ENCODE measurements around the gene TTLL10. TPM values are rescaled to one million over a fixed set of nuclear protein-coding genes. Genes with fewer than 3 reads are reported as not detected.

Gene TTLL10, protein sequence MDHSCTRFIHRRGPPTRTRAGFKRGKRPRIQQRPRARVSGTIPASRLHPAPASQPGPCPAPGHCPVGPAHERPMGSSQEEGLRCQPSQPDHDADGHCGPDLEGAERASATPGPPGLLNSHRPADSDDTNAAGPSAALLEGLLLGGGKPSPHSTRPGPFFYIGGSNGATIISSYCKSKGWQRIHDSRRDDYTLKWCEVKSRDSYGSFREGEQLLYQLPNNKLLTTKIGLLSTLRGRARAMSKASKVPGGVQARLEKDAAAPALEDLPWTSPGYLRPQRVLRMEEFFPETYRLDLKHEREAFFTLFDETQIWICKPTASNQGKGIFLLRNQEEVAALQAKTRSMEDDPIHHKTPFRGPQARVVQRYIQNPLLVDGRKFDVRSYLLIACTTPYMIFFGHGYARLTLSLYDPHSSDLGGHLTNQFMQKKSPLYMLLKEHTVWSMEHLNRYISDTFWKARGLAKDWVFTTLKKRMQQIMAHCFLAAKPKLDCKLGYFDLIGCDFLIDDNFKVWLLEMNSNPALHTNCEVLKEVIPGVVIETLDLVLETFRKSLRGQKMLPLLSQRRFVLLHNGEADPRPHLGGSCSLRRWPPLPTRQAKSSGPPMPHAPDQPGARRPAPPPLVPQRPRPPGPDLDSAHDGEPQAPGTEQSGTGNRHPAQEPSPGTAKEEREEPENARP
- total RNA-seq = 0.32 to 0.47 TPM in 2 of 3 replicates, not detected in the other

DNA sequence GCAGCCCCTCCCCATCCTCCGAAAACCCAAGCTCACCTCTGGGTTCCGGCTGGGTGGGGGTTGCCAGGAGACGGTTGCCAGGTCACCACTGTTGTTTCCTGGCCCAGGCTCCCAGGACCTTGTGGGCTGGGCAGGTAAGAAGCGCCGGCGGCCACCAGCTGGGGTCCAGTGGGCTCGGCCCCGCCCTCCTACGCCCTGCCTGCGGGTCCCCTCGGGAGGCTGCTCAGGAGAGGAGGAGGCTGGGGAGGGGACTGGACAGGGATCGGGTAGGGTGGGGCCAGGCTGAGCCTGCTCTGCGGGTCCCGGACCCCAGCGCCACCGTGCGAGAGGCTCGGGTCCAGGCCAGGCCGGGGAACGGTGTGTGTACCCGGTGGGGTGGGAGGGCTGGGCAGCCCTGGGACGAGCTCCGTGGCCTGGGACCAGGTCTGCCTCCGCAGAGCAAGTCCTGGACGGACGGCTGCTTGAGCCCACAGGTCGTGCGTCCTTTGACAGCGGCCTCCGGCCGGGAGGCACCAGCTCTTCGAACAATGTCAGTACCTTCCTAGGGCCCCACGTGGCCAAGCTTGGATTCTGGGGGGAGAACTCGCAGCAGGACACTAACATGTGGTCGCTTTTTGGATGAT lies at the start of gene TTLL10:
Gene TTLL10, plus strand, starts transcription at position 88 of the 623 bp plus-strand sequence. CDS start 5,336 bp downstream, outside the sequence.
- Mint-ChIP-seq H3K4me3 (no peak within 1 kb of the TSS), H3K4me1 (peaks cover 11% of the 10 kb centered on the region), H3K27me3 (ENCODE audit: low read depth) (peaks cover 48% of the 10 kb centered on the region), H3K9me3 (no peaks in the 10 kb centered on the region), H3K27ac (no peak within 1 kb of the TSS), H3K36me3 (no peaks in the 10 kb centered on the region)
- TF ChIP-seq, protein P1, sequence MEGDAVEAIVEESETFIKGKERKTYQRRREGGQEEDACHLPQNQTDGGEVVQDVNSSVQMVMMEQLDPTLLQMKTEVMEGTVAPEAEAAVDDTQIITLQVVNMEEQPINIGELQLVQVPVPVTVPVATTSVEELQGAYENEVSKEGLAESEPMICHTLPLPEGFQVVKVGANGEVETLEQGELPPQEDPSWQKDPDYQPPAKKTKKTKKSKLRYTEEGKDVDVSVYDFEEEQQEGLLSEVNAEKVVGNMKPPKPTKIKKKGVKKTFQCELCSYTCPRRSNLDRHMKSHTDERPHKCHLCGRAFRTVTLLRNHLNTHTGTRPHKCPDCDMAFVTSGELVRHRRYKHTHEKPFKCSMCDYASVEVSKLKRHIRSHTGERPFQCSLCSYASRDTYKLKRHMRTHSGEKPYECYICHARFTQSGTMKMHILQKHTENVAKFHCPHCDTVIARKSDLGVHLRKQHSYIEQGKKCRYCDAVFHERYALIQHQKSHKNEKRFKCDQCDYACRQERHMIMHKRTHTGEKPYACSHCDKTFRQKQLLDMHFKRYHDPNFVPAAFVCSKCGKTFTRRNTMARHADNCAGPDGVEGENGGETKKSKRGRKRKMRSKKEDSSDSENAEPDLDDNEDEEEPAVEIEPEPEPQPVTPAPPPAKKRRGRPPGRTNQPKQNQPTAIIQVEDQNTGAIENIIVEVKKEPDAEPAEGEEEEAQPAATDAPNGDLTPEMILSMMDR (IDR thresholded peaks at IDR 0.05; ENCODE audit: unreplicated experiment) = no peak
- peak in 1 of 2 experiments; percentile 24 for DNase-seq (ENCODE audit: low spot score in 2 of 2, unreplicated experiment in 2 of 2)

DNA sequence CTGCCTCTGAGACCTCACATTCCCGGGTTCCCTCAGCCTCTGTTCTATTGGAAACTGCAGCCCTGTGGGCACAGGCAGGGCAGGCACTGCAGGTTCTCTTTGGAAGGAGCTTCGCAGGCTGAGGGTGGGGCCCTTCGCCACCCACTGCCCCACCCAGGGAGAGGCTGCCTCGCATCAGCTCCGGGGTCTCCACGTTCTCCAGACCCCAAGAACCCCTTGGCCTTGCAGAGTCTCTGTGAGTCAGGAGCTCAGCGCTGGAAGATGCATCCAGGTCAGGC lies 49.2 kb upstream of the TTLL10 start:
- H3K9me3 Mint-ChIP-seq = no peaks in the 10 kb centered on the region
- H3K4me1 Mint-ChIP-seq = peaks cover 12% of the 10 kb centered on the region
- TF ChIP-seq, protein P1 (IDR thresholded peaks at IDR 0.05; ENCODE audit: unreplicated experiment) = no peak
- no peak overlapping the region for H3K4me3 Mint-ChIP-seq
- no peak overlapping the region for H3K27ac Mint-ChIP-seq
- no peaks in the 10 kb centered on the region for H3K36me3 Mint-ChIP-seq
- no peak for DNase-seq (ENCODE audit: low spot score in 2 of 2, unreplicated experiment in 2 of 2)
- peaks cover 10% of the 10 kb centered on the region for H3K27me3 Mint-ChIP-seq (ENCODE audit: low read depth)

DNA sequence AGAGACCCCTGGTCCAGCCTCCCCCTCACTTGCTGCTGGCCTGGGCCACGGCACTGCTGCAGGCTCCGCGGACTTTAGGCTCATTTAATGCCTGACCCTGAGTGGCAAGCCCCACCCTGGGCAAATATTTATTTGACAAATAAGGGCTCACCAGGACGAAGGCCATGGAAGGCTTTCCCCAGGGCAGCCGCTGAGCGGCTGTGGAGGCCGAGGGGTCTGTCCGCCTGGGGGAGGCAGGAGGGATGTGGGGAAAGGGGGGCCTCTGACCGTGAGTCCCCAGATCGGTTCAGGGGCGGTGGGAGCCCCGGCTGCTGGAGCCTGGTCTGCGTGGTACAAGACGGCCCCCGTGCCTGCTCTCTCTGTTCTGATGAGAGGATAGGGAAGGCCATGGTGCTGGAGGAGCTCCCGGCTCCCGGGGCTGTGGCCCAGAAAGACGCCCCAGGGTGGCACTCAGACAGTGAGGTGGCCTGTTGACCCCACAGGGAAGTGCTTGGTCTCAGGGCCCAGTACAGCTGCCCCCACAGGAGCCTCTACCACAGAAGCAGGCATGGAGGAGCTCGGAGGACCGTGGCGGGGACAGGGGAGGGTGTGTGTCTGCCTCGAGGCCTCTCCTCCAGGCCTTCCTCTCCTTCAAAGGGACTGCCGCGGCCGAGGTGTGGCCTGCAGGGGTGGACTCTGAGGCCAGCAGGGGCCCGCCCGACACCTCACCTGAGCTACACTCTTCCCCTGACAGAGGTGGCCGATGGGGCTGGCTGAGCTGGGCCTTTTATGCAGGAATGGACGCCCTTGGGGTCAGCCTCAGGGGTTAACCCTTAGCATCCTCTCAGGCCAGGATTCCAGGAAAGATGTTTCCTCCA lies 48.7 kb upstream of the TTLL10 start:
- Mint-ChIP-seq H3K4me3 (no peak overlapping the region), H3K9me3 (no peaks in the 10 kb centered on the region), H3K27me3 (ENCODE audit: low read depth) (peaks cover 4% of the 10 kb centered on the region), H3K36me3 (no peaks in the 10 kb centered on the region), H3K27ac (no peak overlapping the region), H3K4me1 (peaks cover 13% of the 10 kb centered on the region)
- TF ChIP-seq, protein P1 (IDR thresholded peaks at IDR 0.05; ENCODE audit: unreplicated experiment) = no peak
- no peak for DNase-seq (ENCODE audit: low spot score in 2 of 2, unreplicated experiment in 2 of 2)

DNA sequence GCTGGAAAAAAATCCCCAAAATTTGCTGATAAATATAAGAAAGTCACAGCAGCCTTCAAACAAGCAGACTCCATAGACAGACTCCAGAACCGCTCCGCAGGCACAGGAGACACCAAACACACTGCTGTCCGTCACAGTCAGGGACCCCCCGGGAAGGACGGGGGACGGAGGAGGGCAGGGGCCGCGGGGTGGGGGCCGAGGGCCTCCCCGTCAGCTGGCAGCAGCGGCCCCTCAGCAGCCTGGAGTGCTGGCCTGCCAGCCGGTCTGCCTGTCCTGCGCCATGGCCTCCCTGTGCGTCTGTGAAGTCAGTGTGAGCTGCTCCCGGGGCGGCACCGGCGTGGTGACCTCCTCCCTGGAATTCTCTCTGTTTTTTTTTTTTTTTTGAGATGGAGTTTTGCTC lies 47.7 kb upstream of the TTLL10 start:
- TF ChIP-seq, protein P1 (IDR thresholded peaks at IDR 0.05; ENCODE audit: unreplicated experiment) = no peak
- Mint-ChIP-seq H3K36me3 (no peaks in the 10 kb centered on the region), H3K27me3 (ENCODE audit: low read depth) (no peaks in the 10 kb centered on the region), H3K4me3 (no peak overlapping the region), H3K9me3 (no peaks in the 10 kb centered on the region), H3K4me1 (peaks cover 15% of the 10 kb centered on the region), H3K27ac (no peak overlapping the region)
- DNase-seq (ENCODE audit: low spot score in 2 of 2, unreplicated experiment in 2 of 2) = no peak

All from mesothelial cell of epicardium (in vitro differentiated cells).